Stomach (tissue), 4 donors: ENCODE measurements around the gene HOMER1.

ENCODE experiments used
- POLR2A ChIP-seq, 4 donors: fragments of 450-650 bp; IDR thresholded peaks; one replicate each; pipeline ENCODE4 v1.6.1; 2016; ENCODE audit warnings: antibody characterized with exemption in 4 of 4, control low read depth in 2 of 4, mild to moderate bottlenecking in 1 of 4, moderate library complexity in 1 of 4
- TF ChIP-seq, protein P1 (sequence below), 7 experiments: fragments of 450-650 bp in 4 of 7; fragments of 200-600 bp in 3 of 7; sonication (generic) in 3 of 7; IDR thresholded peaks; one replicate each; pipeline ENCODE4 v1.5.1; 2016 to 2019; ENCODE audit warnings: antibody characterized with exemption in 7 of 7, control low read depth in 2 of 7, mild to moderate bottlenecking in 1 of 7

DNA sequence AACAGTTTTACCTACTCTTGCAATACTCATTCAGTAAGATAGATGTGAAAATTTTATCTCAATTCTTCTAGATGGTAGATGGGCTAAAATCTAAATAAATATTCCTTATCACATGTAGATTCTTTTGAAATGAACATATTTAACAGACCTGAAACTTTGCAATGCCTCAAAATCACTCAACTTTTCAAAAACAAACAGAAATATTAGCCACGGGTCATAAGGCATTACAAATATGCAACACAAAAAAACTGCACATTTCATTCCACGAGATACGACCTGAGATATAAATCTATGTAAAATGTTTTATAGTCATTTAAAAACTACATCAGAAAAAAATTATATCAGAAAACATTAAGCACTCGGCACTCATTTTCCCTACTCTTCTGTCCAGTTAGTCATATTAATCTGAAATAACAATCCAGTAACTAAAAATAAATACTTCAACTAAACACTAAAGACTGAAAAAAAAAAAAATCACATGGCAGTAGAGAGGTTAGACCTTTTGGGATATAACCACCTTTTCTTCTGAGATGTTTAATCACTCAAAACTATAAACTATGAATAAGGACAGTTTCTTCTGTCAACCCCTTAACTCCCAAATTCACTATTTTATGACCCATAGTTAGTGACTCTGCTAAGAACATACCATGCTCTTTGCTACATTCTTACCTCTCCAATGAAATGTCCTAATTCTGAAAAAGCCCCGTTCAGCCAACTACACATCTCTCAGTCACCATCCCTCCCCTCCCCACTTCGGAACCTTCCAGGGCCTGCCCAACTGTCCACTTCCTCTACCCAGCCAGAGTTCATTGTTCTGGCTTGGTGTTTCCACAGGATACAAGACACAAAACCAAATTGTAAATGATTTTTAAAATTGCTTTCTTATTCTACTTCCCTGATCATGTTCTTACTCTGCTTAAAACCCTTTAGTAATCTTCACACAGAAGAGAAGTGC is 6.4 kb downstream of the HOMER1 start:
- TF ChIP-seq POLR2A (IDR thresholded peaks at IDR 0.05): no peak
- TF ChIP-seq, protein P1, sequence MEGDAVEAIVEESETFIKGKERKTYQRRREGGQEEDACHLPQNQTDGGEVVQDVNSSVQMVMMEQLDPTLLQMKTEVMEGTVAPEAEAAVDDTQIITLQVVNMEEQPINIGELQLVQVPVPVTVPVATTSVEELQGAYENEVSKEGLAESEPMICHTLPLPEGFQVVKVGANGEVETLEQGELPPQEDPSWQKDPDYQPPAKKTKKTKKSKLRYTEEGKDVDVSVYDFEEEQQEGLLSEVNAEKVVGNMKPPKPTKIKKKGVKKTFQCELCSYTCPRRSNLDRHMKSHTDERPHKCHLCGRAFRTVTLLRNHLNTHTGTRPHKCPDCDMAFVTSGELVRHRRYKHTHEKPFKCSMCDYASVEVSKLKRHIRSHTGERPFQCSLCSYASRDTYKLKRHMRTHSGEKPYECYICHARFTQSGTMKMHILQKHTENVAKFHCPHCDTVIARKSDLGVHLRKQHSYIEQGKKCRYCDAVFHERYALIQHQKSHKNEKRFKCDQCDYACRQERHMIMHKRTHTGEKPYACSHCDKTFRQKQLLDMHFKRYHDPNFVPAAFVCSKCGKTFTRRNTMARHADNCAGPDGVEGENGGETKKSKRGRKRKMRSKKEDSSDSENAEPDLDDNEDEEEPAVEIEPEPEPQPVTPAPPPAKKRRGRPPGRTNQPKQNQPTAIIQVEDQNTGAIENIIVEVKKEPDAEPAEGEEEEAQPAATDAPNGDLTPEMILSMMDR (IDR thresholded peaks at IDR 0.05): no peak
